H1 (cell line): ENCODE data around the gene ZNF346. TPM values are rescaled to one million over a fixed set of nuclear protein-coding genes. Genes with fewer than 3 reads are reported as not detected.

Source experiments
- CTCF ChIA-PET: fragments of 300-600 bp; sonication (Branson Sonifier 250); formaldehyde crosslinking; loops from one replicate; lab custom pipeline; 2021; ENCODE audit not compliant: partially characterized antibody; lab: Charles Lee
- POLR2A ChIA-PET: fragments of 300-600 bp; sonication (Branson Sonifier 250); formaldehyde crosslinking; loops from one replicate; lab custom pipeline; 2021; ENCODE audit warnings: inconsistent platforms; ENCODE audit not compliant: partially characterized antibody; lab: Charles Lee
- DNase-seq, 2 experiments: peaks; one replicate each; pipeline versions ENCODE4 v3.0.0 to v3.0.0-alpha.2; 2010 to 2022; ENCODE audit warnings: low spot score in 2 of 2, low read depth in 1 of 2, mixed read lengths in 1 of 2
- FAIRE-seq: peaks from 2 replicates; lab custom pipeline; 2011; peaks lifted over from hg19 to GRCh38; lab: Jason Lieb, UNC
- H2AFZ ChIP-seq: 2 replicates; pipeline ENCODE4 v1.8.1; 2012; ENCODE audit warnings: low read length, inconsistent platforms
- H2AK5ac ChIP-seq: 2 replicates; pipeline ENCODE4 v1.6.1; 2013; ENCODE audit warnings: low read depth, low read length
- H2BK120ac ChIP-seq: replicated peaks from 2 replicates; pipeline ENCODE3; 2013; ENCODE audit warnings: low read depth, low read length, inconsistent platforms
- H2BK12ac ChIP-seq: 2 replicates; pipeline ENCODE4 v1.6.1; 2013; ENCODE audit warnings: low read depth, low read length
- H2BK15ac ChIP-seq: 2 replicates; pipeline ENCODE4 v1.6.1; 2013; ENCODE audit warnings: low read length
- H2BK20ac ChIP-seq: 2 replicates; pipeline ENCODE4 v1.6.1; 2013; ENCODE audit warnings: low read length
- H2BK5ac ChIP-seq: 2 replicates; pipeline ENCODE4 v1.6.1; 2013; ENCODE audit warnings: low read depth, low read length
- H3K14ac ChIP-seq: 2 replicates; pipeline ENCODE4 v1.6.1; 2013; ENCODE audit warnings: inconsistent platforms; ENCODE audit not compliant: insufficient read length
- H3K18ac ChIP-seq: 2 replicates; pipeline ENCODE4 v1.6.1; 2013; ENCODE audit warnings: low read length; ENCODE audit errors: extremely low read depth
- H3K23ac ChIP-seq: 2 replicates; pipeline ENCODE4 v1.6.1; 2013; ENCODE audit warnings: inconsistent platforms; ENCODE audit not compliant: insufficient read length
- H3K23me2 ChIP-seq: 2 replicates; pipeline ENCODE4 v1.6.1; 2013; ENCODE audit warnings: low read depth, low read length
- H3K27ac ChIP-seq: 2 replicates; pipeline ENCODE4 v1.6.1; 2011; ENCODE audit warnings: low read depth, low read length, inconsistent platforms
- H3K27me3 ChIP-seq, 4 experiments: replicated peaks in 1 of 4; 1 replicate in 1 of 4; 2 replicates in 3 of 4; pipeline versions ENCODE4 v1.6.1 to v1.8.1; 2011 to 2013; ENCODE audit warnings: low read length in 3 of 4, mild to moderate bottlenecking in 3 of 4, inconsistent platforms in 2 of 4, mixed read lengths in 2 of 4, moderate library complexity in 1 of 4; ENCODE audit not compliant: control insufficient read depth in 3 of 4, insufficient read depth in 3 of 4; ENCODE audit errors: extremely low read depth in 1 of 4
- H3K36me3 ChIP-seq, 4 experiments: 2 replicates each; pipeline versions ENCODE4 v1.6.1 to v1.8.1; 2011 to 2013; ENCODE audit warnings: mild to moderate bottlenecking in 4 of 4, low read length in 3 of 4, moderate library complexity in 2 of 4, control low read depth in 1 of 4, inconsistent platforms in 1 of 4; ENCODE audit not compliant: insufficient read depth in 4 of 4, control insufficient read depth in 2 of 4
- H3K4ac ChIP-seq: replicated peaks from 2 replicates; pipeline ENCODE3; 2013; ENCODE audit warnings: low read length, low read depth, mixed read lengths, inconsistent platforms; ENCODE audit not compliant: insufficient read length
- H3K4me1 ChIP-seq, 4 experiments: replicated peaks in 1 of 4; 1 replicate in 1 of 4; 2 replicates in 3 of 4; pipeline versions ENCODE4 v1.6.1 to v1.8.1; 2011 to 2013; ENCODE audit warnings: low read length in 3 of 4, inconsistent platforms in 2 of 4, mixed read lengths in 1 of 4; ENCODE audit not compliant: insufficient read depth in 4 of 4, control insufficient read depth in 3 of 4
- H3K4me2 ChIP-seq, 2 experiments: 2 replicates each; pipeline versions ENCODE4 v1.6.1 to v1.8.1; 2011 to 2013; ENCODE audit warnings: low read depth in 2 of 2, low read length in 2 of 2, control low read depth in 1 of 2, inconsistent platforms in 1 of 2, mild to moderate bottlenecking in 1 of 2; ENCODE audit not compliant: insufficient read depth in 1 of 2
- H3K4me3 ChIP-seq, 4 experiments: fragments of 200-600, 300-600 bp in 1 of 4; sonication (generic), shearing (Covaris generic), sonication (Bioruptor Twin) in 1 of 4; 2 replicates each; pipeline versions ENCODE4 v1.5.1 to v1.8.1; 2011 to 2016; ENCODE audit warnings: low read length in 4 of 4, low read depth in 3 of 4, control low read depth in 2 of 4, inconsistent platforms in 2 of 4, mild to moderate bottlenecking in 2 of 4, mixed read lengths in 1 of 4, moderate library complexity in 1 of 4; ENCODE audit not compliant: insufficient read depth in 2 of 4; ENCODE audit errors: extremely low read depth in 1 of 4
- H3K56ac ChIP-seq: replicated peaks from 2 replicates; pipeline ENCODE3; 2013; ENCODE audit warnings: low read depth, mild to moderate bottlenecking, mixed read lengths, low read length, inconsistent platforms; ENCODE audit not compliant: insufficient read length
- H3K79me1 ChIP-seq: 2 replicates; pipeline ENCODE4 v1.6.1; 2013; ENCODE audit warnings: low read depth, low read length, control low read depth
- H3K79me2 ChIP-seq, 2 experiments: 2 replicates each; pipeline versions ENCODE4 v1.6.1 to v1.8.1; 2012 to 2013; ENCODE audit warnings: low read length in 2 of 2, mild to moderate bottlenecking in 2 of 2, inconsistent platforms in 1 of 2; ENCODE audit not compliant: insufficient read depth in 2 of 2, control insufficient read depth in 1 of 2
- H3K9ac ChIP-seq, 4 experiments: replicated peaks in 1 of 4; 1 replicate in 1 of 4; 2 replicates in 3 of 4; pipeline versions ENCODE4 v1.6.1 to v1.8.1; 2011 to 2013; ENCODE audit warnings: low read depth in 3 of 4, low read length in 3 of 4, control low read depth in 2 of 4, mild to moderate bottlenecking in 2 of 4, moderate library complexity in 2 of 4, inconsistent platforms in 1 of 4; ENCODE audit errors: extremely low read depth in 1 of 4
- H3K9me3 ChIP-seq, 2 experiments: 2 replicates each; pipeline versions ENCODE4 v1.6.1 to v1.8.1; 2012 to 2013; ENCODE audit warnings: mild to moderate bottlenecking in 2 of 2, moderate library complexity in 2 of 2, control low read depth in 1 of 2, inconsistent platforms in 1 of 2, low read depth in 1 of 2, low read length in 1 of 2, mixed read lengths in 1 of 2; ENCODE audit not compliant: insufficient read depth in 2 of 2
- H4K20me1 ChIP-seq, 2 experiments: replicated peaks in 1 of 2; 2 replicates each; pipeline versions ENCODE3 to v1.8.1; 2011 to 2013; ENCODE audit warnings: inconsistent platforms in 2 of 2, low read length in 2 of 2, mild to moderate bottlenecking in 1 of 2; ENCODE audit not compliant: insufficient read depth in 2 of 2, control insufficient read depth in 1 of 2
- H4K5ac ChIP-seq: 2 replicates; pipeline ENCODE4 v1.6.1; 2013; ENCODE audit warnings: low read length, low read depth, mixed read lengths, inconsistent platforms; ENCODE audit not compliant: insufficient read length
- H4K8ac ChIP-seq: 2 replicates; pipeline ENCODE4 v1.8.0; 2013; ENCODE audit warnings: mild to moderate bottlenecking, moderate library complexity, low read length, inconsistent platforms; ENCODE audit not compliant: insufficient read depth; ENCODE audit errors: extremely low read depth
- H4K91ac ChIP-seq: replicated peaks from 2 replicates; pipeline ENCODE3; 2013; ENCODE audit warnings: low read length, mixed read lengths, inconsistent platforms; ENCODE audit not compliant: insufficient read length
- CEBPB ChIP-seq: IDR thresholded peaks from 2 replicates; pipeline ENCODE4 v1.6.1; 2012; ENCODE audit warnings: low read depth, low read length
- EP300 ChIP-seq, 2 experiments: IDR thresholded peaks; 1 replicate in 1 of 2; 2 replicates in 1 of 2; pipeline ENCODE4 v1.6.1; 2011 to 2012; ENCODE audit warnings: low read depth in 2 of 2, low read length in 2 of 2, mild to moderate bottlenecking in 2 of 2, borderline replicate concordance in 1 of 2, inconsistent platforms in 1 of 2, moderate library complexity in 1 of 2
- JUN ChIP-seq: IDR thresholded peaks from 2 replicates; pipeline ENCODE4 v1.6.1; 2011; ENCODE audit warnings: low read depth, mild to moderate bottlenecking, improper control_type of control experiment, low read length
- POLR2A ChIP-seq, 2 experiments: IDR thresholded peaks; 1 replicate in 1 of 2; 2 replicates in 1 of 2; pipeline ENCODE4 v1.6.1; 2011; ENCODE audit warnings: low read depth in 2 of 2, low read length in 2 of 2, mild to moderate bottlenecking in 2 of 2; ENCODE audit errors: control extremely low read depth in 1 of 2
- SIN3A ChIP-seq, 2 experiments: IDR thresholded peaks in 1 of 2; conservative IDR thresholded peaks in 1 of 2; 2 replicates each; pipeline ENCODE4 v1.6.1; 2011 to 2012; ENCODE audit warnings: low read length in 2 of 2, improper control_type of control experiment in 1 of 2, low read depth in 1 of 2, mild to moderate bottlenecking in 1 of 2
- SP2 ChIP-seq: IDR thresholded peaks from 2 replicates; pipeline ENCODE4 v1.6.1; 2012; ENCODE audit warnings: mild to moderate bottlenecking, low read length, inconsistent platforms
- TAF1 ChIP-seq: IDR thresholded peaks from 2 replicates; pipeline ENCODE4 v1.6.1; 2011; ENCODE audit warnings: mild to moderate bottlenecking, low read depth, low read length
- USF2 ChIP-seq: IDR thresholded peaks from 2 replicates; pipeline ENCODE4 v1.6.1; 2011; ENCODE audit warnings: low read length, improper control_type of control experiment
- YY1 ChIP-seq: IDR thresholded peaks from 2 replicates; pipeline ENCODE4 v1.6.1; 2011; ENCODE audit warnings: low read depth, mild to moderate bottlenecking, low read length
- WGBS, 2 experiments: shearing (Covaris generic) in 1 of 2; methylation state at CpG; one replicate each; pipeline versions ENCODE4 v1.1.6 to v1.1.7; 2013 to 2015; ENCODE audit warnings: low lambda C conversion rate in 2 of 2, mixed read lengths in 2 of 2, inconsistent platforms in 1 of 2, low coverage in 1 of 2, missing lambda C conversion rate in 1 of 2; ENCODE audit not compliant: insufficient replicate concordance in 2 of 2, insufficient coverage in 1 of 2, insufficient read length in 1 of 2; ENCODE audit errors: extremely low coverage in 1 of 2, missing lambda C conversion rate in 1 of 2; 5-methylcytosine and 5-hydroxymethylcytosine counted together
- polyA plus RNA-seq, 7 experiments: library from polyadenylated mRNA; depleted of rRNA in 3 of 7; stranded (reverse) in 5 of 7; unstranded in 2 of 7; fragments of >200 nt in 5 of 7; fragments of 200-250 nt in 2 of 7; gene quantifications; 1 replicate in 5 of 7; 2 replicates in 1 of 7; 4 replicates in 1 of 7; pipeline versions ENCODE4 v1.2.1 to v1.2.3, GENCODE V29; 2011 to 2013; ENCODE audit warnings: missing spikeins in 2 of 7, mixed read lengths in 2 of 7
- total RNA-seq: library from RNA; stranded (reverse); fragmentation: NEBNext Ultra II Directional; extraction: Animal tissue kit (Norgen Biotek cat#: 25700); gene quantifications from 2 replicates; pipeline ENCODE4 v1.2.1, GENCODE V29; 2021

The ZNF346 gene
- total and polyA plus RNA-seq, 2 of the 8 experiments (the other 6 are each of a cell fraction or from before 2014, with no cell fraction given): 19.9 to 20.8 TPM

- H3K9ac ChIP-seq: no peak overlapping the region
- no peak overlapping the region; the same call in 1 of the 2 replicates for H4K8ac ChIP-seq
- H3K4ac ChIP-seq: no peak overlapping the region
- no peak overlapping the region for H4K5ac ChIP-seq
- H2BK15ac ChIP-seq: no peak overlapping the region
- H3K23me2 ChIP-seq: peaks cover 9% of the 10 kb centered on the region
- ChIA-PET CTCF (interaction anchor here (11.9 kb wide), 1 partner anchor 19 kb away, joined by 161 read pairs; no protein-coding TSS in a partner anchor), POLR2A (no interaction called here)
- no peak overlapping the region for H3K56ac ChIP-seq
- no peak overlapping the region for H2BK12ac ChIP-seq
- H2AFZ ChIP-seq: no peak overlapping the region
- DNase-seq (no peak), FAIRE-seq (no peak)
- H3K23ac ChIP-seq: no peak overlapping the region
- no peak overlapping the region for H2BK5ac ChIP-seq
- H3K27ac ChIP-seq: no peak overlapping the region
- H2BK20ac ChIP-seq: no peak overlapping the region
- H3K79me2 ChIP-seq: peaks cover 0 to 8% of the 10 kb centered on the region in 2 experiments; a peak in 1 of 4 replicates
- H3K79me1 ChIP-seq: peaks cover 15% of the 10 kb centered on the region
- H3K36me3 ChIP-seq: peaks cover 16 to 28% (median 23%) of the 10 kb centered on the region in 4 experiments; a peak in 7 of 8 replicates
- 90% methylated on average over 13 of the region's 13 CpGs; no CpG with 5 or more reads in 1 of the 2 experiments for WGBS, 2 experiments
- TF ChIP-seq SIN3A (conservative IDR thresholded peaks at IDR 0.05 in 1 of 2, IDR thresholded peaks at IDR 0.05 in 1 of 2; ENCODE audit: low read depth in 1 of 2, low read length in 2 of 2) (no peak), TAF1 (no peak), EP300 (IDR thresholded peaks at IDR 0.05; ENCODE audit: borderline replicate concordance in 1 of 2, low read depth in 2 of 2, low read length in 2 of 2) (no peak), JUN (no peak), POLR2A (IDR thresholded peaks at IDR 0.05; ENCODE audit: control extremely low read depth in 1 of 2, low read depth in 2 of 2, low read length in 2 of 2) (no peak), YY1 (no peak), SP2 (no peak), CEBPB (no peak), USF2 (no peak)
- H3K9me3 ChIP-seq: no peaks in the 10 kb centered on the region
- H2AK5ac ChIP-seq: no peak overlapping the region
- H4K20me1 ChIP-seq: peaks cover 0 to 12% of the 10 kb centered on the region in 2 experiments
- H3K18ac ChIP-seq: no peak overlapping the region
- no peak overlapping the region for H3K4me3 ChIP-seq
- H3K14ac ChIP-seq: no peak overlapping the region
- H3K4me2 ChIP-seq: no peak overlapping the region
- no peak overlapping the region for H2BK120ac ChIP-seq
- H3K4me1 ChIP-seq: peaks cover 0 to 7% (median 4%) of the 10 kb centered on the region in 4 experiments; a peak in 5 of 7 replicates
- H4K91ac ChIP-seq: no peak overlapping the region
- H3K27me3 ChIP-seq: no peaks in the 10 kb centered on the region; a peak in 1 of 7 replicates
Measured at GRCh38 chr5:177090813-177091212, 68.3 kb downstream of the ZNF346 start.
